Mesenchymal stem cell (in vitro differentiated cells and primary cell): Measurements from ENCODE around the gene DTNBP1.

Experiments used
- DNase-seq: peaks from one replicate; pipeline ENCODE4 v3.0.0-alpha.2; 2013
- H2AFZ ChIP-seq: one replicate; pipeline ENCODE4 v1.6.1; 2013; ENCODE audit warnings: low read depth, mild to moderate bottlenecking, control low read depth, inconsistent platforms, low read length, moderate library complexity
- H2AK5ac ChIP-seq: 2 replicates; pipeline ENCODE4 v1.6.1; 2013; ENCODE audit warnings: low read length, moderate library complexity, mild to moderate bottlenecking, inconsistent platforms; ENCODE audit not compliant: severe bottlenecking
- H2BK120ac ChIP-seq: one replicate; pipeline ENCODE4 v1.6.1; 2013; ENCODE audit warnings: low read depth, mild to moderate bottlenecking, inconsistent platforms, low read length, moderate library complexity
- H2BK12ac ChIP-seq, 2 experiments: one replicate each; pipeline ENCODE4 v1.6.1; 2013; ENCODE audit warnings: inconsistent platforms in 2 of 2, low read length in 2 of 2, mild to moderate bottlenecking in 2 of 2, moderate library complexity in 2 of 2, control low read depth in 1 of 2
- H2BK15ac ChIP-seq: one replicate; pipeline ENCODE4 v1.6.1; 2013; ENCODE audit warnings: mild to moderate bottlenecking, low read depth, inconsistent platforms; ENCODE audit not compliant: poor library complexity, severe bottlenecking
- H2BK5ac ChIP-seq: 2 replicates; pipeline ENCODE4 v1.6.1; 2013; ENCODE audit warnings: low read depth, mild to moderate bottlenecking, low read length, control low read depth, inconsistent platforms; ENCODE audit not compliant: poor library complexity, severe bottlenecking
- H3K14ac ChIP-seq, 2 experiments: one replicate each; pipeline ENCODE4 v1.6.1; 2013; ENCODE audit warnings: inconsistent platforms in 2 of 2, low read length in 2 of 2, control low read depth in 1 of 2, mild to moderate bottlenecking in 1 of 2, moderate library complexity in 1 of 2
- H3K18ac ChIP-seq, 2 experiments: one replicate each; pipeline ENCODE4 v1.6.1; 2013; ENCODE audit warnings: inconsistent platforms in 2 of 2, low read length in 2 of 2, control low read depth in 1 of 2, low read depth in 1 of 2, mild to moderate bottlenecking in 1 of 2
- H3K23ac ChIP-seq, 2 experiments: one replicate each; pipeline ENCODE4 v1.6.1; 2013; ENCODE audit warnings: inconsistent platforms in 2 of 2, low read length in 2 of 2, mild to moderate bottlenecking in 2 of 2, moderate library complexity in 2 of 2, control low read depth in 1 of 2
- H3K27ac ChIP-seq: 2 replicates; pipeline ENCODE4 v1.5.1; 2013; ENCODE audit warnings: mild to moderate bottlenecking, moderate library complexity, low read length, control low read depth, inconsistent platforms; ENCODE audit not compliant: poor library complexity, severe bottlenecking
- H3K27me3 ChIP-seq, 2 experiments: 2 replicates each; pipeline versions ENCODE4 v1.6.1 to v1.7.0; 2013; ENCODE audit warnings: low read length in 2 of 2, mild to moderate bottlenecking in 2 of 2, moderate library complexity in 2 of 2, control low read depth in 1 of 2, inconsistent platforms in 1 of 2; ENCODE audit not compliant: control insufficient read depth in 1 of 2, insufficient read depth in 1 of 2
- H3K36me3 ChIP-seq, 2 experiments: 2 replicates each; pipeline versions ENCODE4 v1.6.1 to v1.7.0; 2013; ENCODE audit warnings: low read length in 2 of 2, control low read depth in 1 of 2, inconsistent platforms in 1 of 2, low read depth in 1 of 2, mild to moderate bottlenecking in 1 of 2; ENCODE audit not compliant: insufficient read depth in 2 of 2, control insufficient read depth in 1 of 2
- H3K4ac ChIP-seq, 2 experiments: one replicate each; pipeline ENCODE4 v1.6.1; 2013; ENCODE audit warnings: inconsistent platforms in 2 of 2, low read length in 2 of 2, mild to moderate bottlenecking in 2 of 2, moderate library complexity in 2 of 2, control low read depth in 1 of 2, low read depth in 1 of 2
- H3K4me1 ChIP-seq: 2 replicates; pipeline ENCODE4 v1.6.1; 2013; ENCODE audit warnings: low read depth, low read length, control low read depth; ENCODE audit not compliant: control insufficient read depth, insufficient read depth
- H3K4me2 ChIP-seq: 2 replicates; pipeline ENCODE4 v1.6.1; 2013; ENCODE audit warnings: low read length, mild to moderate bottlenecking, inconsistent platforms; ENCODE audit not compliant: poor library complexity, severe bottlenecking
- H3K4me3 ChIP-seq, 2 experiments: 2 replicates each; pipeline versions ENCODE4 v1.5.1 to v1.7.0; 2013; ENCODE audit warnings: low read length in 2 of 2, mild to moderate bottlenecking in 2 of 2, control low read depth in 1 of 2, low read depth in 1 of 2; ENCODE audit not compliant: insufficient read depth in 1 of 2
- H3K79me1 ChIP-seq: replicated peaks from 2 replicates; pipeline ENCODE4 v1.6.1; 2013; ENCODE audit warnings: mild to moderate bottlenecking, control low read depth, low read length, inconsistent platforms; ENCODE audit not compliant: poor library complexity, severe bottlenecking
- H3K9ac ChIP-seq: 2 replicates; pipeline ENCODE4 v1.7.0; 2013; ENCODE audit warnings: mild to moderate bottlenecking, low read length, moderate library complexity
- H3K9me3 ChIP-seq: 2 replicates; pipeline ENCODE4 v1.7.0; 2013; ENCODE audit warnings: mild to moderate bottlenecking, low read length; ENCODE audit not compliant: control insufficient read depth
- H4K8ac ChIP-seq: one replicate; pipeline ENCODE4 v1.6.1; 2013; ENCODE audit warnings: inconsistent platforms, mild to moderate bottlenecking, low read length, moderate library complexity
- H4K91ac ChIP-seq: one replicate; pipeline ENCODE4 v1.6.1; 2013; ENCODE audit warnings: mild to moderate bottlenecking, low read length, inconsistent platforms
- WGBS: methylation state at CpG from one replicate; pipeline ENCODE4 v1.1.7; 2013; ENCODE audit warnings: mixed read lengths; 5-methylcytosine and 5-hydroxymethylcytosine counted together

The DTNBP1 gene

GRCh38 chr6:15572296-15573016 lies 90.4 kb downstream of the DTNBP1 start:
- Histone ChIP-seq H2BK12ac (no peak overlapping the region), H3K27ac (no peak overlapping the region), H3K4me1 (peaks cover 2% of the 10 kb centered on the region), H3K4ac (no peak overlapping the region), H3K9me3 (no peaks in the 10 kb centered on the region), H2BK5ac (no peak overlapping the region), H2AFZ (no peak overlapping the region), H3K79me1 (peaks cover 25% of the 10 kb centered on the region), H3K36me3 (no peaks in the 10 kb centered on the region), H3K23ac (no peak overlapping the region), H3K4me2 (no peak overlapping the region), H2BK15ac (no peak overlapping the region), H3K9ac (no peak overlapping the region), H2BK120ac (no peak overlapping the region), H4K91ac (no peak overlapping the region), H3K18ac (no peak overlapping the region), H3K27me3 (no peaks in the 10 kb centered on the region), H4K8ac (no peak overlapping the region), H3K4me3 (no peak overlapping the region), H3K14ac (no peak overlapping the region), H2AK5ac (no peak overlapping the region)
- WGBS: 99% methylated on average over 4 of the region's 5 CpGs
- no peak for DNase-seq

GRCh38 chr6:15570171-15570570 lies 92.7 kb downstream of the DTNBP1 start:
- Histone ChIP-seq H3K14ac (no peak overlapping the region), H2BK12ac (no peak overlapping the region), H2BK5ac (no peak overlapping the region), H2BK120ac (no peak overlapping the region), H2AFZ (no peak overlapping the region), H2BK15ac (no peak overlapping the region), H3K27ac (no peak overlapping the region), H3K27me3 (no peaks in the 10 kb centered on the region), H3K9me3 (no peaks in the 10 kb centered on the region), H3K4me1 (peaks cover 4% of the 10 kb centered on the region), H3K9ac (no peak overlapping the region), H3K4me2 (no peak overlapping the region), H2AK5ac (no peak overlapping the region), H4K8ac (no peak overlapping the region), H4K91ac (no peak overlapping the region), H3K4ac (no peak overlapping the region), H3K36me3 (no peaks in the 10 kb centered on the region), H3K23ac (no peak overlapping the region), H3K18ac (no peak overlapping the region), H3K4me3 (no peak overlapping the region), H3K79me1 (peaks cover 24% of the 10 kb centered on the region)
- 94% methylated on average over 2 of the region's 2 CpGs for WGBS
- DNase-seq: no peak

- Histone ChIP-seq H3K14ac (no peak overlapping the region), H4K8ac (no peak overlapping the region), H3K4ac (no peak overlapping the region), H3K4me1 (peaks cover 7% of the 10 kb centered on the region), H3K4me2 (no peak overlapping the region), H2AK5ac (no peak overlapping the region), H3K79me1 (peaks cover 24% of the 10 kb centered on the region), H3K4me3 (no peak overlapping the region), H2BK12ac (no peak overlapping the region), H2BK15ac (no peak overlapping the region), H3K23ac (no peak overlapping the region), H3K9ac (no peak overlapping the region), H3K27ac (no peak overlapping the region), H2BK120ac (no peak overlapping the region), H3K9me3 (no peaks in the 10 kb centered on the region), H3K27me3 (no peaks in the 10 kb centered on the region), H3K18ac (peak overlapping the region in 1 of 2 experiments; percentile 21), H4K91ac (no peak overlapping the region), H3K36me3 (no peaks in the 10 kb centered on the region), H2AFZ (no peak overlapping the region), H2BK5ac (no peak overlapping the region)
- DNase-seq: no peak
- 77% methylated on average over 16 of the region's 17 CpGs for WGBS
Observed at GRCh38 chr6:15569035-15569995, 93.5 kb downstream of the DTNBP1 start.

GRCh38 chr6:15562977-15563376 lies 99.9 kb downstream of the DTNBP1 start:
- 98% methylated on average over 1 of the region's 1 CpG for WGBS

More at GRCh38 chr6:15562977-15563376, 99.9 kb downstream of the DTNBP1 start:
- Histone ChIP-seq H3K4ac (no peak overlapping the region), H3K9me3 (no peaks in the 10 kb centered on the region), H3K27ac (no peak overlapping the region), H4K8ac (no peak overlapping the region), H2BK5ac (no peak overlapping the region), H2AFZ (no peak overlapping the region), H2BK12ac (peak overlapping the region in 1 of 2 experiments; percentile 14), H3K27me3 (no peaks in the 10 kb centered on the region), H3K4me1 (peaks cover 4% of the 10 kb centered on the region), H3K79me1 (peaks cover 26% of the 10 kb centered on the region), H2BK15ac (no peak overlapping the region), H2BK120ac (no peak overlapping the region), H3K14ac (no peak overlapping the region), H3K36me3 (no peaks in the 10 kb centered on the region), H4K91ac (no peak overlapping the region), H2AK5ac (no peak overlapping the region), H3K9ac (no peak overlapping the region), H3K23ac (no peak overlapping the region), H3K18ac (peak overlapping the region in 1 of 2 experiments; percentile 37), H3K4me3 (no peak overlapping the region), H3K4me2 (no peak overlapping the region)
- DNase-seq: no peak
